ENCODE results near the gene SETD2.
"Not testable (repeated sequence)": the region's sequence is repeated elsewhere in the genome, so short reads cannot be mapped to it uniquely, and the experiment has no call there.

SETD2 gene

GRCh38 chr3:47098910-47099309 is 65.0 kb downstream of the SETD2 start:
- DNase-seq, result no peak

GRCh38 chr3:47097864-47098263 is 66.0 kb downstream of the SETD2 start:
- no peak for DNase-seq

GRCh38 chr3:47096959-47097358 is 67.0 kb downstream of the SETD2 start:
- DNase-seq, result no peak

- DNase-seq, result no peak
Measured at GRCh38 chr3:47092090-47092489, 71.8 kb downstream of the SETD2 start.

- DNase-seq, result no peak
Measured at GRCh38 chr3:47089630-47090029, 74.3 kb downstream of the SETD2 start.

GRCh38 chr3:47086071-47086470 is 77.8 kb downstream of the SETD2 start:
- DNase-seq, result no peak

- no peak for DNase-seq
Measured at GRCh38 chr3:47083786-47084185, 80.1 kb downstream of the SETD2 start.

- DNase-seq, result no peak
Measured at GRCh38 chr3:47082519-47082918, 81.4 kb downstream of the SETD2 start.

- DNase-seq, result no peak
Measured at GRCh38 chr3:47079432-47079831, 84.5 kb downstream of the SETD2 start.

GRCh38 chr3:47073685-47074084 is 90.2 kb downstream of the SETD2 start:
- DNase-seq, result no peak

- DNase-seq, result no peak
Measured at GRCh38 chr3:47070770-47071169, 93.1 kb downstream of the SETD2 start.

- not testable (repeated sequence) for DNase-seq
Measured at GRCh38 chr3:47066259-47066658, 97.7 kb downstream of the SETD2 start.

GRCh38 chr3:47065681-47066080 is 98.2 kb downstream of the SETD2 start:
- DNase-seq, result no peak

- DNase-seq, result no peak
Measured at GRCh38 chr3:47065058-47065457, 98.9 kb downstream of the SETD2 start.

- DNase-seq, result no peak
Measured at GRCh38 chr3:47057212-47057671, 106.7 kb downstream of the SETD2 start.

GRCh38 chr3:47056705-47057104 is 107.2 kb downstream of the SETD2 start:
- no peak for DNase-seq

- no peak for DNase-seq
Measured at GRCh38 chr3:47054412-47054811, 109.5 kb downstream of the SETD2 start.

- DNase-seq, result no peak
Measured at GRCh38 chr3:47047673-47048072, 116.2 kb downstream of the SETD2 start.

- DNase-seq, result no peak
Measured at GRCh38 chr3:47047069-47047468, 116.8 kb downstream of the SETD2 start.

- no peak for DNase-seq
Measured at GRCh38 chr3:47042231-47042791, 121.6 kb downstream of the SETD2 start.

GRCh38 chr3:47041114-47041513 is 122.8 kb downstream of the SETD2 start:
- no peak for DNase-seq

GRCh38 chr3:47037302-47037701 is 126.6 kb downstream of the SETD2 start:
- DNase-seq, result not testable (repeated sequence)

GRCh38 chr3:47036145-47036544 is 127.8 kb downstream of the SETD2 start:
- DNase-seq, result no peak

GRCh38 chr3:47035645-47036044 is 128.3 kb downstream of the SETD2 start:
- DNase-seq, result no peak

- DNase-seq, result no peak
Measured at GRCh38 chr3:47034868-47035489, 128.9 kb downstream of the SETD2 start.

Data from NCI-H1930 (cell line).